T1000 (cell line): Measurements from ENCODE around the gene PRX.
"Not testable (repeated sequence)": the region's sequence is repeated elsewhere in the genome, so short reads cannot be mapped to it uniquely, and the experiment has no call there.

ENCODE experiments used
- DNase-seq: peaks from one replicate; lab custom pipeline; 2025; ENCODE audit warnings: mixed read lengths; lab: John Stamatoyannopoulos, UW

Gene PRX, protein sequence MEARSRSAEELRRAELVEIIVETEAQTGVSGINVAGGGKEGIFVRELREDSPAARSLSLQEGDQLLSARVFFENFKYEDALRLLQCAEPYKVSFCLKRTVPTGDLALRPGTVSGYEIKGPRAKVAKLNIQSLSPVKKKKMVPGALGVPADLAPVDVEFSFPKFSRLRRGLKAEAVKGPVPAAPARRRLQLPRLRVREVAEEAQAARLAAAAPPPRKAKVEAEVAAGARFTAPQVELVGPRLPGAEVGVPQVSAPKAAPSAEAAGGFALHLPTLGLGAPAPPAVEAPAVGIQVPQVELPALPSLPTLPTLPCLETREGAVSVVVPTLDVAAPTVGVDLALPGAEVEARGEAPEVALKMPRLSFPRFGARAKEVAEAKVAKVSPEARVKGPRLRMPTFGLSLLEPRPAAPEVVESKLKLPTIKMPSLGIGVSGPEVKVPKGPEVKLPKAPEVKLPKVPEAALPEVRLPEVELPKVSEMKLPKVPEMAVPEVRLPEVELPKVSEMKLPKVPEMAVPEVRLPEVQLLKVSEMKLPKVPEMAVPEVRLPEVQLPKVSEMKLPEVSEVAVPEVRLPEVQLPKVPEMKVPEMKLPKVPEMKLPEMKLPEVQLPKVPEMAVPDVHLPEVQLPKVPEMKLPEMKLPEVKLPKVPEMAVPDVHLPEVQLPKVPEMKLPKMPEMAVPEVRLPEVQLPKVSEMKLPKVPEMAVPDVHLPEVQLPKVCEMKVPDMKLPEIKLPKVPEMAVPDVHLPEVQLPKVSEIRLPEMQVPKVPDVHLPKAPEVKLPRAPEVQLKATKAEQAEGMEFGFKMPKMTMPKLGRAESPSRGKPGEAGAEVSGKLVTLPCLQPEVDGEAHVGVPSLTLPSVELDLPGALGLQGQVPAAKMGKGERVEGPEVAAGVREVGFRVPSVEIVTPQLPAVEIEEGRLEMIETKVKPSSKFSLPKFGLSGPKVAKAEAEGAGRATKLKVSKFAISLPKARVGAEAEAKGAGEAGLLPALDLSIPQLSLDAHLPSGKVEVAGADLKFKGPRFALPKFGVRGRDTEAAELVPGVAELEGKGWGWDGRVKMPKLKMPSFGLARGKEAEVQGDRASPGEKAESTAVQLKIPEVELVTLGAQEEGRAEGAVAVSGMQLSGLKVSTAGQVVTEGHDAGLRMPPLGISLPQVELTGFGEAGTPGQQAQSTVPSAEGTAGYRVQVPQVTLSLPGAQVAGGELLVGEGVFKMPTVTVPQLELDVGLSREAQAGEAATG (N-terminal part only)

DNA sequence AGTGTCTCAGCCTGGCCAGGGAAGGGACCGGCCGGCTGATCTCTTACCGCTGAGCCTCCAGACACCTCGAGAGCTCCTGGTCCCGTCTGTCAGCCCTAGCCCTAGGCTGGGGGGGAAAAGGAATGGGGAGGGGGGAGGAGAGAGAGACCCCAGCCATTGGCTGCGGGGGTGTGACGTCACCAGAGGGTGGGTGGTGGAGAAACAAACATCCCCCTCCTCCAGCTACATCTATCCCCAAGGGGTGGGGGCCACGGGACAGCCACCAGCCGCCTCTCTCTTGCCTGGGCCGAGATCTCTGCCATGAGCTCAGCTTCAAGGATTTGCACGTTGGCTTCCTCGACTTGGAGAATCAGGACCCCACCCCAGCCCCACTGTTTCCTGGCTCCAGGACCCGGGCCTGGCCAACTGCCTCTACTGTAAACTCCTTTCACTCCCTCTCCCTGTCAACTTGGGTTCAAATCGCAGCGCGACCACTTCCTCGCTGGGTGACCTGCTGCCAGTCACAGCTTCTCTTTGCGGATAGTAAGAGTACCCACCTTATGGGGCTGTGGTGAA, at the start of gene PRX:
PRX (minus strand) TSS at position 88 of the 555 bp plus-strand sequence. CDS start 5,446 bp downstream, outside the sequence.
- DNase-seq, result no peak

DNA sequence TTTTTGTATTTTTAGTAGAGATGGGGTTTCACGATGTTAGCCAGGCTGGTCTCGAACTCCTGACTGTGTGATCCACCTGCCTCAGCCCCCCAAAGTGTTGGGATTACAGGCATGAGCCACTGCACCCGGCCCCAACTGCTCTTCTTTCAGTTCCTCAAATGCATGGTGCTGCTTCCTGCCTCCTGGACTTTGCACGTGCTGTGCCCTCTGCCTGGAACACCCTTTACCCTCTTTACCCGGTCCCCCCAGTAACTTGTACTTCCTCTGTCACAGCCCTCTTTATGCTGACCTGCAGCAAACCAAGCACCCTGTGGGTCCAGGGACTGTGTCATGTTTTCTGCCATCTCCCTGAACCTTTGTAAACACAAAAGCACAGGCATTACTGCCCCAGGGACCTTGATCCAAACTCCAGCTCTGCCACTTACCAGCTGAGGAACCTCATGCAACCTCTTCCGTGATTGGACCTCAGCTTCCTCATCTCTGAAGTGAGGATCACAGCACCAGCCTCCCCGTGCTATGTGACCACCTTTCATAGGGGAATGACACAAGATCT, 48.6 kb upstream of the PRX start:
- no peak for DNase-seq

DNA sequence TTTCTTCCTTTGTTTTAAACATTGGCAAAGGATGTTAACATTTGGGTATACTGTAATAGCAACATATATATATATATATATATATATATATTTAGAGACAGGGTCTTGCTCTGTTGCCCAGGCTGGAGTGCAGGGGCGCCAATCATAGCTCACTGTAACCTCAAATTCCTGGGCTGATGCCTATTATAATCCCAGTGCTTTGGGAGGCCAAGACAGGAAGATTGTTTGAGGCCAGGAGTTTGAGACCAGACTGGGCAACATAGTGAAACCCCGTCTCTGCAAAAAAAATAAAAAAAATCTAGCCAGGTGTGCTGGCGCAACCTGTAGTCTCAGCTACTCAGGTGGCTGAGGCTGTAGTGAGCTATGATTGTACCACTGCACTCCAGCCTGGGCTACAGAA, 47.0 kb upstream of the PRX start:
- no peak for DNase-seq

DNA sequence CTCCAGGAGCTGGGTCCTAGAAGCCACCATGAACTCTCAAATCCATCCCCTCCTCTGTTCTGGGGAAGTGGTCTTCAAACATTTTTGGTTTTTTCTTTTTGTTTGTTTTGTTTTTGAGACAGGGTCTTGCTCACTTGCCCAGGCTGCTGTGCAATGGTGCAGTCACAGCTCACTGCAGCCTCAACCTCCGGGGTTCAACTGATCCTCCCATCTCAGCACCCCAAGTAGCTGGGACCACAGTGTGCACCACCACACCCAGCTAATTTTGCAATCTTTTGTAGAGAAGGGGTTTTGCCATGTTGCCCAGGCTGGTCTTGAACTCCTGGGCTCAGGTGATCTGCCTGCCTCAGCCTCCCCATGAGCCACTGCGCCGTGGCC, 45.4 kb upstream of the PRX start:
- DNase-seq, result no peak

DNA sequence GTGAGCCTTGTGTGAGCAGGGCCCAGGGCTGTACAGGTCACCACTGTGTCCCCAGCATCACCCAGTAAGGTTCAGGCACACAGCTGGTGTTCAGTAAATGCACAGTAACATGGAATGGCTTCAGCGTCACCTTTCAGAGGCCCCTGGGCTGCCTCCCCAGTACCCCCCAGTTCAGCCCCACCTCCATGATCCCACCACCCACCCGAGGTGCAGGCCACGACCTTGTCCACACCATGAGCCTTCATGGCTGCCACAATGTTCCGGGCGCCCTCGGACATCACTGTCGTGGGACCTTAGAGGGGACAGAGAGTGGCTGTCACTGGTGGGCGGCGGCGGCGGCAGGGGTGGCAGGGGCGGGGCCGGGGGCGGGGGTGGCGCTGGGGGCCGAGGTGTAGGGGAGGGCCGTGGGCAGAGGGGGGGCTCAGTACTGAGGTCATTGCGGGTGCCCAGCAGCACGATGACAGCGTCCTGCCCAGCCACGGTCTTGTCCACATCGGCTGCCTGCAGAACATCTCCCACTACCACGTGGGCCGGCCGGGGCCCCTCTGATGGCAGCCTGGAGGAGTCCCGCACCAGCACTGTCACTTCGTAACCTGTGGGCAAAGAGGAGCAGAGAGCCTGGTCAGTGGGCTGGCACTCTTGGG, 44.9 kb upstream of the PRX start:
- DNase-seq, result no peak

DNA sequence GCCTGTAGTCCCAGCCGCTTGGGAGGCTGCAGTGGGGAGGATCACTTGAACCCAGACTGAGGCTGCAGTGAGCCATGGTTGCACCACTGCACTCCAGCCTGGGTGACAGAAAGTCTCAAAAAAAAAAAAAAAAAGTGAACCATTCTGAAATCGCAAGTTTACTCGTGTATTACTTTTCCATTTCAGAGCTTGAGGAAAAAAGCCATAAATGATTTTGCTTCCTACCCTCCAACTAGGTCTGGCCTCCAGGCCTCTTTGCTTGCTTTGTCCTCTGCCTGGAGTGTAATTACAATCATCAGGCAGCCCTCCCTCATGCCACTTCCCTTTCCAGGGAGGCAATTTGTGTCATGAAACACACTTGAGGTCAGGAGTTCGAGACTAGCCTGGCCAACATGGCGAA, 43.9 kb upstream of the PRX start:
- DNase-seq, result no peak

DNA sequence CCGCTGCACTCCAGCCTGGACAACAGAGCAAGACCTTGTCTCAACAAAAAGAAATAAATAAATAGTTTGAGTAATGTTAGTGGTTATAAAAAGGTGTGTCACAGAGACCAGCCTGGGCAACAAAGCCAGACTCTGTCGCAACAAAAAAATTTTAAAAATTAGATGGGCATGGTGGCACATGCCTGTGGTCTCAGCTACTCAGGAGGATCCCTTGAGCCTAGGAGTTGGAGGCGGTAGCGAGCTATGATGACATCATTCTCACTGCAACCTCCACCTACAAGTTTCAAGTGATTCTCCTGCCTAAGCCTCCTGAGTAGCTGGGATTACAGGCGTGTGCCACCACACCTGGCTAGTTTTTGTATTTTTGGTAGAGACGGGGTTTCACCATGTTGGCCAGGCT, 40.8 kb upstream of the PRX start:
- DNase-seq, result not testable (repeated sequence)

DNA sequence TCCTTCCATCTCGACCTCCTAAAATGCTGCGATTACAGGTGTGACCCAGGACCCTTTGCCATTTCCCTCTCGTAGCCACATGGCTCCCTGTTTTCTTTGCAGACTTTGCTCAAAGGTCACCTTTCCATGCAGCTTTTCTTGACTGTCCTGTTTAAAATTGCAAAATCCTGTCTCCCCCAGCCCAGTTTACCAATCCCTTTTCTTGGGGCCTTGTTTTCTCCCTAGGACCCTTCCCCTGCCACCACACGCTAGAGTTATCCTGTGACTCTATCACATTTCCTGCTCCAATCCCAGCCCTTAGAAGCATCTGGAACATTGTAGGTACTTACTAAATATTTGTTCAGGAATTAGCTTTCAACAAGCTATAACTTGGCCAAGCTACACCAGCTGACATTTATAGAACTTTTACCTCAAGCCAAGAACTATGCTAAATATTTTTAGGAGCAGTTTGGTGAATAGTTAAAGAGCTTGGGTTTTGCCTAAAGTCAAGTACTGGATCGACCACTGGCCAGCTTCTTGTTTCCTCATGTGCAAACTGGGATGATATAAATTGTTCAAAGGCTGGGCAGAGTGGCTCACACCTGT, 40.1 kb upstream of the PRX start:
- no peak for DNase-seq

DNA sequence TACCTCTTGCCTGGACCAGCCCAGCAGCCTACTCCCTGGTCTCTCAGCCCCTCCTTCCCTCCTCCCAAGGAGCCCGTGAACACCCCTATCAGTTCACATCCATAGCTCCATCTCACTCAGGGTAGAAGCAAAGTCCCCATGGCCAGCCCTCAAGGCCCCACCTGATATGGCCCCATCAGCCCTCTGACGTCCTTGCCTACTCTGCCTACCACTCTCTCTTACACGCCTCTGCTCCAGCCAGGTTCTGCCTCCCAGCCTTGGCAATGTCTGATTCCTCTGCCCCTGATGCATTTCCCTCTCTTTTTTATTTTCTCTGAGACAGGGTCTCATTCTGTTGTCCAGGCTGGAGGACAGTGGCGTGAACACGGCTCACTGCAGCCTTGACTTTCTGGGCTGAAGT, 38.8 kb upstream of the PRX start:
- no peak for DNase-seq

DNA sequence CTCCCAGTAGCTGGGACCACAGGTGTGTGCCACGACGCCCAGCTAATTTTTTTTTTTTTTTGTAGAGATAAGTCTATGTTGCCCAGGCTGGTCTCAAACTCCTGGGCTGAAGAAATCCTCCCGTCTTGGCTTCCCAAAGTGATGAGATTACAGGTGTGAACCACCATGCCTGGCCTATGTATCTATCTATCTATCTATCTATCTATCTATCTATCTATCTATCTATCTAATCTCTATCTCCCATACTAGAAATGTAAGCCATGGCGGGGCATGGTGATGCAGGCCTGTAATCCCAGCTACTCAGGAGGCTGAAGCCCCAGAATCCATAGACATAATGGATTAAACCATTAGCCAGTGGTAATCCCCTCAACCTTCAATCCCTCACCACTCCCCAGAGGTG, 37.5 kb upstream of the PRX start:
- DNase-seq, result no peak

DNA sequence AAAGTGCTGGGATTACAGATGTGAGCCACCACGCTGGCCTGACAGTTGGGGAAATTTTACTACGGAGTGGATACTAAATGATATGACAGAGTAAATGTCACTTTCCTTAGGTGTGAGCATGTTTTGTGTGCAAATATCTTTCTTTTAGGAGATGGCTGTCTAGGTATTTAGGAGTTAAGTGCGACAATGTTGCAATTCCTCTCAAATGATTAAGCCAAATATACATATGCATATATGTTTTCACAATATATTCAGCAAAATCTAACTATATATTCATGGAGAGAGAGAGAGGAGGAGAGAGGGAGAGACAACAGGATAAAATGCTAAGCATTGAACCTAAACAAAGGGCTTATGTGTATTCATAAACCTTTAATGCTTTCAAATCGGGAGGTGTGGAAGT, 36.3 kb upstream of the PRX start:
- no peak for DNase-seq

DNA sequence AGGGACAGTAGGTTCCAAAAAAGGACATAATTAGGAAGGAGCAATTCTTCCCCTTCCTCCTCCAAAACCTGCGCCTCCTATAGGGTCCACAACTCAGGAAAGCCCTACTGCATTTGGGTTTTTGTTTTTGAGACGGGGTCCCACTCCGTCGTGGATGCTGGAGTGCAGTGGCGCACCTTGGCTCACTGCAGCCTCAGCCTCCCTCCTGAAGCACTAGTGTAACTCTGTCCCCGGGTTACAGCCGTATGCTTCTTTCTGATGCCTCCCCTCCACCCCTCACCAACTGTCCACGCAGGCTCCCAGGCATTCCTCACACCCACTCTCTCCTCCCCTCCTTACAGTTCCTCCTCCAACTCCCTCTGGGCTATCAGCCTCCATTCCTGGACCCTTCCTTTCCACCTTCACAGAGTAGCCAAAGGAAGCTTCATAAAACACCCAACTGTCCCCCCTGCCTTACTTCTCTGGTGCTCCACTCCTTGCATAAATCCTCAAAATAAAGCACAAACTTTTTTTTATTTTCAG, 33.1 kb upstream of the PRX start:
- DNase-seq, result no peak

DNA sequence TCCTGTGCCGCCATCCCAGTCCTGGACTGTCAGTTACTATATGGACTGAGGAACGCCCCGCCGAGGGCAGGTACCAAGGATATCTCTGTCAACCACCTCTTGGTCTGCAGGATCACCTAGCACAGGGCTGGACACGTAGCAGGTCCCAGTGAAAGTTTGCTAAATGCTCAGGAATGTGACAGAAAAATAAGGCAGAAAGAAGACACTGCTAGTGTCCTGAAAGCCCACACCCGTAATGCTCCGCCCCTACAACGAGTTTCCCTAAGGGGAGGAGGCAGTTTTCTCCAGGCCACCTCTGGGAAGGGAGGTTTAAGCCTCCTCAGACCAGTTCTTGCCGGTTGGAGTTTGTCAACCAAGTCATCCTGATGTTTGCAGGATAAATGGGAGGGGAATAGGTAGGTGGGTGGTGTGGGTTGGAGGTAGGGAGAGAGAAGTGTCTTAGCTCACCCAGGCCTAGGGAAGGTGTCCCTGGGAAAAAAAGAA, 32.6 kb upstream of the PRX start:
- DNase-seq, result no peak

DNA sequence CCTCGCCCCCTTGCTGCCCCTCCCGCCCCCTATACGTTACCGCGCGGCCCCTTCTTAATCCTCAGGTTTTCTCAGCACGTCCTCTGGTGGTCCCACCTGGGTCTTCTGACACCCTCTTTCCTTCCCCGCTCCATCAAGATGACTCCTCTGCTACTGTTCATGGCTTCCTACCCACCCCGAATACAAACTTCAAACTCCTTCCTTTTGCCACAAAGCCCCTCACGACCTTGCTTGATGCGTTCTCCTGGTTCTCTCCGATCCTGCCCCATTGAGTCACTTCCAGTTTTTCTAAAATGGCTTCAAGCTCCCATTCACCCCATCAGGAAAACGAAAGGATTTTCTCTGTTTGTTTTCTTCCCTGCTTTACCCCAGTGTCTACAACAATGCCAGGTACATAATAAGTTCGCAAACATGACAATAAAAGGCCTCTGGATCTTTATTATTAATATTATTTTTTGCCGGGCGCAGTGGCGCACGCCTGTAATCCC, 31.7 kb upstream of the PRX start:
- DNase-seq, result no peak

DNA sequence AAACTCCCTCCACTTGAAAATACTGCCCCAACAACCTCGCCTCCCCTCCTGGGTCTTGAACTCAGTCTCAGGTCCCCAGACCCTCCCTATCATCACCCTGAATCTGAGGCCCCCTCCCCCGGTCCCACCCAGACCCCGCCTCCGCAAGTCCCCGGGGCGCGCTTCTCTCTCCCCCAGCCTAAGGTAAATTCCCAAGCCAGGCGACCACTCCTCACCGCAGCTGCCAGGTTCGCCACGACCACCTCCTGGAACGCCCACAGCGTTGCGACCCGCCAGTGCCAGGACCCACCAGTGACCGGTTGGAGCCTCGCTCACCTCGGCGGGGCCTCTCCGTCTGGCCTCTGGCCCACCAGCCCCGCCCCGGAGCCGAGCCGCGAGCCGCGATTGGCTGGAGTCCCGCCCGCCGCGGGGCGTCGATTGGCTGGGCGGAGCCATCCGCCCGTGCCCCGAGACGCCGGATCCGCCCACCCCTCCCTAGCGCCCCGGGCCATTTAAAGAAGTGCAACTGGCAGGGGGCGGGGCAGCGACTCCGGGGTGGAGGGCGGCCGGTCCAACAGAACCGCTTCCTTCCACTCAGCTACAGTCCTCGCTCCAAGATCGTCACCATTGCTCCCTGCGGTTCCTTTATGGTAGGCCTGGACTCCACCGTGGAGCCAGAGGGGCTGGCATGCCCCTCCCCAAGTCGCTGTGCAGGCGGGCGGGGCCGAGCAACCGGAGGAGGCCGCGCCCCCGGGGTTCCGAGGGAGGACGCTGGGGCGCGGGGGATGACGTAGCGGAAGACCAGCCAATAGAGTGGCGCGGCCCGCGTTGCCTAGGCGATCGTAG, 31.0 kb upstream of the PRX start, which contains the start of gene SERTAD3:
SERTAD3 (minus strand) TSS at position 336 of the 825 bp plus-strand sequence. CDS start 2,255 bp downstream, outside the sequence.
- DNase-seq, result peak; percentile 95

DNA sequence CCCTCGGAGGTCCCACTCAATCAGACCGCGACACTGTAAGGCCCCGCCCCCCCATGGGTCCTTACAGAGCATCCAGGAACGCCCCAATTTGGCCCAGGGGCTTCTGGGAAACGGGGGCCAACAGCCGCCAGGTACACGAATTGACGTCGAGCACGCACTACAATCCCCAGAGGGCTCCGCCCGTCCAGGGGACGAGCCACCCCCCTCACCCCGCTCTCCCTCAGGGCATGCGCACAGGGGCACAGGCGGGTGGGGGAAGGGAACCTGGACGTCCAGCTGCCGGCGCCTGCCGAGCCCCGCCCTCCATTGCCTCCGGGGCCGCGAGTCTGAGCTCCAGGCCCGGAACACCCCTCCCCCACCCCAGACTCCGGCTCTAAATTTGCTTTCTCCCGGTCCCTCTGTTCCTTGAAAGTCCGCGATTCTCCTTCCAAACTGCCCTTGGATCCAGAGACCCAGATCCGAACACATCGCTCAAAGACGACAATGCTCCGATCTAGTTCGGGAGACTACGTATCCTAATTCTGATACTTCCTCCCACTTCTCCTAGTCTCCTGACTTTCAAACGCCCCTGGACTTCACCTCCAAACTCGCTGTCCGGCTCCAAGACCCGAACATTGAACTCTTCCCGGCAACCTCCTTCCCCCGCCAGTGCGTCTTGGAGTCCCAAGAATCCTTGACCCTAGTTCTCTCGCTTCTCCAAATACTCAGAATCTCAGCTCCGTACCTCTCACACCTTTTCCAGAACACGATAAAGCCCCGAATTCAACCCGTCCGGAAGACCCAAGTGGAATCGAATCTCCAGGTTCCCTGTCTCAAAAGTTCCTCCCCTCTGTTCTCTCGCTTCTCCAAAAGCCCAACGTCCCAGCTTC, 30.2 kb upstream of the PRX start:
- DNase-seq, result peak; percentile 98

DNA sequence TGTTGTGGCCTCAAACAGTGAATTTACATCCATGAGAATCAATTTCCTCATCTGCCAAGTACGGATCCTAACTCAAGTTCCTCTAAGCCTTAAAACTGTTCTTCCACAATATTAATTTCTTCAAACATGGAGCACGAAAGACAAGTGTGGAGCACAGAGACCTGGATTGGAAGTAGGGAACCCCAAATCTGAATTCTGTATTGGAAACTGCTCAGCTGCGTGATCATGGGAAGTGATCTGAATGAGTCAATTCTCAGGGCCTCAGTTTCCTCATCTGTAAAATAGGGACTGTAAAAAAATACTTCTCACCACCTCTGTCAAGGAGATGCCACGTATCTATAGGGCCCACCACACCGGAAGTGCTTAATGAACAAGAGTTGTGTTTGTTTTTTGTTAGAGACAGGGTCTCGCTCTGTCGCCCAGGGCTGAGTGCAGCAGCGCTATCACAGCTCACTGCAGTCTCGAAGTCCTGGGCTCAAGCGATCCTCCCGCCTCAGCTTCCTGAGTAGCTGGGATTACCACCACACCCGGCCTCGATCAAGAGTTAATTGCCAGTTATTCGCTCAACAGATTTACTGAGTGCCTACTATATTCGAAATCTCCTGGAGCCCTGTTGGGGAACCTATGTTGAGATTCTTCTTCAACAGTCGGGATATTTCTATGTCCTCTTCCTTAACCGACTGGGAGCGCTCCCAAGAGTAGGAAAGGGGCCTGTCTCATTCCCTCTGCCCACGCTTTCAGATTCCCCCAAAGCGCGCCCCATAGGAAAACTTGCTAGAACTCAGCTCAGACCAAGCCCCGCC, 29.4 kb upstream of the PRX start:
- DNase-seq, result no peak
